Mucosa of descending colon (tissue), 3 donors: ENCODE measurements around the gene CYP46A1. TPM values are rescaled to one million over a fixed set of nuclear protein-coding genes. Genes with fewer than 3 reads are reported as not detected.

Source experiments
- ATAC-seq: fragments of 200-7000 bp; cut with Tn5 transposase; one replicate; pipeline ENCODE4 v1.9.1; 2020; ENCODE audit warnings: mild to moderate bottlenecking, moderate library complexity
- DNase-seq, 3 donors: peaks; one replicate each; pipeline ENCODE4 v3.0.0-alpha.2; 2020
- H3K36me3 ChIP-seq: fragments of 200-600 bp; one replicate; pipeline ENCODE4 v1.8.0; 2021; ENCODE audit warnings: low read depth, mild to moderate bottlenecking
- H3K4me1 ChIP-seq: fragments of 200-600 bp; one replicate; pipeline ENCODE4 v1.8.0; 2021; ENCODE audit warnings: low read depth, mild to moderate bottlenecking
- H3K4me3 ChIP-seq: fragments of 200-600 bp; one replicate; pipeline ENCODE4 v1.8.0; 2021; ENCODE audit warnings: mild to moderate bottlenecking
- H3K9me3 ChIP-seq: fragments of 200-600 bp; one replicate; pipeline ENCODE4 v1.8.0; 2021; ENCODE audit warnings: mild to moderate bottlenecking
- intact Hi-C, 2 donors: fragments of 100-400 bp; cut with DNase I in 1 of 2; cut with micrococcal nuclease in 1 of 2; formaldehyde crosslinking; loops; one replicate each; pipeline versions ENCODE4 v1.11.0 to v1.11.1; 2022; cut with DNase I, micrococcal nuclease
- total RNA-seq, 3 donors: library from RNA; stranded (reverse); fragmentation: NEBNext Ultra II Directional in 2 of 3; extraction: Animal tissue kit (Norgen Biotek cat#: 25700) in 2 of 3; gene quantifications; one replicate each; pipeline versions ENCODE4 v1.2.1 to v1.2.4, GENCODE V29; 2021 to 2023
- TF ChIP-seq, protein P1 (sequence below): fragments of 200-600 bp; IDR thresholded peaks from one replicate; pipeline ENCODE4 v1.8.0; 2022; ENCODE audit warnings: antibody characterized with exemption, mild to moderate bottlenecking
- donor health status: DM: no; HTN: no; CAD: no; lungs with moderate emphysema.
- donor health status: DM: no; HTN: no; CAD: no.
- donor health status: DM: no; HTN: yes; CAD: no.

Gene CYP46A1
- total RNA-seq, 3 donors from 2014 or later, result 0.14 to 1.0 (median 0.22) TPM

DNA sequence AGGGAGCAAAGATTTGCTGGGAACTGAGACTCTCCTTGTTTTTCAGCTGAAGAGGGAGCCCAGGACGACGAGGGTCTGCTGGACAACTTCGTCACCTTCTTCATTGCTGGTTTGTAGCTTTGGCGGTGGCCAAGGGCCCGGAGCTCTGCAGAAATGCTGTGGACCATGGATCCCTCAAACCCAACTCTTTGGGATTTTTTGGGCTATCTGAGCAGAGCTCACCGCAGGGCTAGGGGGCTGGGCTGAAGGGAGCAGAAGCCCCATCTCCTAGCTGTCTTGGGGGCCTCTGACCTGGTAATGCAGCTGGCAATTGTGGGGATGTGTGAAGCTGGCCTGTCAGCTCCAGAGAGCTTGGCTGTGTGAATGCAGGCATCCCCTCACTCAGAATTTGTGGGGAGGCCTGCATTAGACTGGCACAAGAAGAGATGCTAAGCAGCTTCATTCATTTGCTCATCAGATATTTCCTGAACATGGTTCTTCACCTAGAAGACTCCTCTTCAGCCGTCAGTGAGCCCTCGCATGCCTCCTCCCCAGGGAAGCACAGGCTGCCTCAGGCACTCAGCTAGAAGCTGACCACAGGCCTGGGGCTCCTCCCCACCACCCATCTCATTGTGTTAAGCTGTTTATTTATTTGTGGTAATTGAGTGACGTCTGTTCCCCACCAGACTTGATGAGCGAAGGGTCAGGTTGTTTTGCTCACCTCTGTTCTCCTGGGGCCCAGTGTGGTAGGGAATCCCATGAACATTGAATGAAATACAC lies 32.2 kb downstream of the CYP46A1 start:
- Histone ChIP-seq H3K9me3 (no peaks in the 10 kb centered on the region), H3K4me3 (no peak overlapping the region), H3K36me3 (no peaks in the 10 kb centered on the region), H3K4me1 (no peaks in the 10 kb centered on the region)
- intact Hi-C loops, result no loop called here
- DNase-seq (no peak), ATAC-seq (no peak)
- TF ChIP-seq, protein P1, sequence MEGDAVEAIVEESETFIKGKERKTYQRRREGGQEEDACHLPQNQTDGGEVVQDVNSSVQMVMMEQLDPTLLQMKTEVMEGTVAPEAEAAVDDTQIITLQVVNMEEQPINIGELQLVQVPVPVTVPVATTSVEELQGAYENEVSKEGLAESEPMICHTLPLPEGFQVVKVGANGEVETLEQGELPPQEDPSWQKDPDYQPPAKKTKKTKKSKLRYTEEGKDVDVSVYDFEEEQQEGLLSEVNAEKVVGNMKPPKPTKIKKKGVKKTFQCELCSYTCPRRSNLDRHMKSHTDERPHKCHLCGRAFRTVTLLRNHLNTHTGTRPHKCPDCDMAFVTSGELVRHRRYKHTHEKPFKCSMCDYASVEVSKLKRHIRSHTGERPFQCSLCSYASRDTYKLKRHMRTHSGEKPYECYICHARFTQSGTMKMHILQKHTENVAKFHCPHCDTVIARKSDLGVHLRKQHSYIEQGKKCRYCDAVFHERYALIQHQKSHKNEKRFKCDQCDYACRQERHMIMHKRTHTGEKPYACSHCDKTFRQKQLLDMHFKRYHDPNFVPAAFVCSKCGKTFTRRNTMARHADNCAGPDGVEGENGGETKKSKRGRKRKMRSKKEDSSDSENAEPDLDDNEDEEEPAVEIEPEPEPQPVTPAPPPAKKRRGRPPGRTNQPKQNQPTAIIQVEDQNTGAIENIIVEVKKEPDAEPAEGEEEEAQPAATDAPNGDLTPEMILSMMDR, result no peak

DNA sequence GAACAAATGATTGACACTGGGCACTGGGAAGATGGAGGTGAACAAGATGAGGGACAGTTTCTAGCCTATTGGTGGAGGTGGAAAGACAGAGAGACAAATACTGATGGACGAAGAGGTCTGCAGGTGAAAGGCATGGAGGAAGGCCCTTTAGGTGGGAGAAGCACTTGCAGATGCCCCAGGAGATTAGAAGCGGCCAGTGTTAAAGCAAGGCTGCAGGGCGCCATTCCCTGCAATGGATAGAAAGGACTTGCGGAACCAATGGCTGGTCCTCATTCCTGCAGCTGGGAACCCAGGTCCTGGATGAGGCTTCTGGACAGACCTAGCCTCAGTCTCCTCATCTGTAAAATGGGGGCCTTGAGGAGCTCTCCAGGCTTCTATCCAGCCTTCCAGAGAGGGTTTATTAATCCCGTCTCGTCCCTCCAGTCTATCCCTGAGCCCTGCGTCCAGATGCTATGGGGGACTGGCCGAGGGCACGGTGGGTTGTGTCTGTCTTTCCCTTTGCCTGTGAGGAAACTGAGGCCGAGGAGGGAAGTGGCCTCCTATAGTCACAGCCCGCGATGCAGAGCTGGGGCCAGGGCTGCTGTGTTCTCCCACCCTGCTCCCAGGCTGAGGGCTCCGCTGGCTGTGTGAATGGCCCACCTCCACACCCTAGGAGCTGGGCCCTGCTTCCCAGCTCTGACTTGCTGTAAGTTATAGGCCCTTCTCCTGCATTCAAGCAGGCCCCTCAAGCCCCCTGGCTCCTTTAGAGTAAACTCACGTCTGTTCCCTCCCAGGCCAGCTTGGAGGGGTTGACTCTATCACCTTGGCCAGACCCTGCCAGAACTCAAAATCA lies 33.0 kb downstream of the CYP46A1 start:
- no peak overlapping the region for H3K4me3 ChIP-seq
- no peaks in the 10 kb centered on the region for H3K36me3 ChIP-seq
- H3K9me3 ChIP-seq, result no peaks in the 10 kb centered on the region
- TF ChIP-seq, protein P1, result no peak
- no peak for ATAC-seq
- intact Hi-C loops, result no loop called here
- DNase-seq, result no peak
- H3K4me1 ChIP-seq, result no peaks in the 10 kb centered on the region

DNA sequence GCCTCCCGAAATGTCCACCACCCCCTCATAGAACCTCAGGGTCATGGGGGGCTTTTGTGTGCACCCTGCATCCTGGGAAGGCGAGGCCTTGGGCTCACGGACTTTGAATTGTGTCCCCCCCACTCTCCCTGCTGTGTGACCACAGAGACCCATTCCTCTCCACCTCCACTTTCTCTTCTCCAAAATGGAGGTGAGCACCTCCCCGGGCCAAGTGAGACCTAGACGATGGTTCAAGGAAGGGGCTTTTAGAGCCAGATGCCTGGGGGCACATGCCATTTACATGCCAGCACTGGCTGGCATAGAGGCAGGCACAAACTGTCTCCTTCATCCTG lies 33.5 kb downstream of the CYP46A1 start:
- ATAC-seq (no peak), DNase-seq (no peak)
- intact Hi-C loops, result no loop called here
- Histone ChIP-seq H3K4me1 (no peaks in the 10 kb centered on the region), H3K36me3 (no peaks in the 10 kb centered on the region), H3K4me3 (no peak overlapping the region), H3K9me3 (no peaks in the 10 kb centered on the region)
- TF ChIP-seq, protein P1, result no peak

DNA sequence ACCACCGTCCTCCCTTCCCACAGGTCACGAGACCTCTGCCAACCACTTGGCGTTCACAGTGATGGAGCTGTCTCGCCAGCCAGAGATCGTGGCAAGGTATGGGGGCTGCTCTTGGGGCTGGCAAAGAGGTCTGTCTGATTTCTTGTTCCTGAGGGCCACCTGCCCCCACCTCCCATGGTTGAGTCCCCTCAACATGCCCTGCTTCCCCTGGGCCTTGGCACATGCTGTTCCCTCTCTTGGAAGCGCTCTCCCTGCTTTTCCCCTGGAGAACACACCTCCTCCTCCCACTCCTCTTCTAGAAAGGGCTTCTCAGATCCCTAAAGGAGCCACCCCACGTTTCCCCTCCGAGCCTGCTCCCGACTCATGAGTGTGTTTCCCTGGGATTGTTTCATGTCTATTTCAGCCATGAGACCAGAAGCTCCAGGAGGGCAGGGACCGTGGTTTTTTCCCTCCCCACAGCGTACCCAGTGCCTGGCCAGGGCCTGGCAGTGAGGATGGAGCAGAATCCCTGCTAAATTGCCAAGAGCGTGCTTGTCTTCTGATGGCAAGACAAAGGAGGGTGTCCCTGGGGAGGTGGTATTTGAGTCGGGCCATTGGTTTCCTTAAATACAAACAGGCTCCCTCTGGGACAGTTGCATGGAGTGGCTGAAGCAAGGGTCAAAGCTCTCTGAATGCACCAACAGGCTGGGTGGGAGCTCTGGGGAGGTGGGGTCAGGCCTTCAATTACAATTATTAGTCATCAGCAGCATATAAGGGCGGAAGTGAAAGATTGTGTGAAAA lies 34.1 kb downstream of the CYP46A1 start:
- intact Hi-C loops, result no loop called here
- ATAC-seq, result no peak
- Histone ChIP-seq H3K9me3 (no peaks in the 10 kb centered on the region), H3K4me3 (no peak overlapping the region), H3K36me3 (no peaks in the 10 kb centered on the region), H3K4me1 (no peaks in the 10 kb centered on the region)
- DNase-seq, result no peak
- TF ChIP-seq, protein P1, result no peak

DNA sequence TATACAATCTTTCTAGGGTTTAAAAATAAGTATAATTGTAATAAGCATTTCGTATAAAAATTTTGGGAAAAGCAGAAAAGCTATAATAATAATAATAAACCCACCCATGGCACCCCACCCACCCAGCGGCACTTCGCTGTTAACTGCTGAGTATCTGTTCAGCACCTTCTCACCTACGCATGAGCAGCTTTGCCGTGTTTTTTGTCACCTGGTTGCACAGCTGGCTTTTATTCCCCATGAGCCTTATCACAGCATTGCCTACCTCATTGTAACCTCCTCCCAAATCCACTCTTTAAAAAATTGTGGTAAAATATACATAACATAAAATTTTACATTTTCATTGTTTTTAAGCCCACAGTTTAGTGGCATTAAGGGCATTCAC lies 34.7 kb downstream of the CYP46A1 start:
- DNase-seq (no peak), ATAC-seq (no peak)
- intact Hi-C loops, result no loop called here
- H3K4me1 ChIP-seq, result no peaks in the 10 kb centered on the region
- no peak overlapping the region for H3K4me3 ChIP-seq
- no peaks in the 10 kb centered on the region for H3K36me3 ChIP-seq
- H3K9me3 ChIP-seq, result no peaks in the 10 kb centered on the region
- TF ChIP-seq, protein P1, result no peak
